Measurements from ENCODE around the gene LST1. TPM values are rescaled to one million over a fixed set of nuclear protein-coding genes. Genes with fewer than 3 reads are reported as not detected.

LST1 gene
- total RNA-seq, 1 donor from 2014 or later: 6.5 TPM

DNA sequence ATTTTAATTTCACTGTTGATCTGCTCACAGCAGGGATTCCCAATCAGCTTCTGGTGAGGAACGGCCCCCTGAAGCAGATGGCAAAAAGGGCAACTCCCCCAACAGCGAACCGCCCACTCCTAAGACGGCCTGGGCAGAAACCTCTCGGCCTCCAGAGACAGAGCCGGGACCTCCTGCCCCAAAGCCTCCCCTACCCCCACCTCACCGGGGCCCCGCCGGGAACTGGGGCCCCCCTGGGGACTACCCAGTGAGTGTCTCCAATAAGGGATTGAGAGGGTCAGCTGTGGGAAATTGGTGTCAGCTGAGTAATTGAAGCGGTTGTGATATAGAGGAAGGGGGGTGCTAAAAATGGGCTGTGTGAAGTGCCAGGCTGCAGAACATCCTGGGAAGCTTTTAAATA lies 40.9 kb downstream of the LST1 start:
- Histone ChIP-seq H3K36me3 (peaks cover 92% of the 10 kb centered on the region), H3K4me3 (no peak overlapping the region), H3K4me1 (peaks cover 11% of the 10 kb centered on the region), H3K9me3 (replicated peaks) (no peaks in the 10 kb centered on the region), H3K27ac (replicated peaks) (no peak overlapping the region), H3K27me3 (ENCODE audit: low read depth) (no peaks in the 10 kb centered on the region)
- TF ChIP-seq, protein P1, sequence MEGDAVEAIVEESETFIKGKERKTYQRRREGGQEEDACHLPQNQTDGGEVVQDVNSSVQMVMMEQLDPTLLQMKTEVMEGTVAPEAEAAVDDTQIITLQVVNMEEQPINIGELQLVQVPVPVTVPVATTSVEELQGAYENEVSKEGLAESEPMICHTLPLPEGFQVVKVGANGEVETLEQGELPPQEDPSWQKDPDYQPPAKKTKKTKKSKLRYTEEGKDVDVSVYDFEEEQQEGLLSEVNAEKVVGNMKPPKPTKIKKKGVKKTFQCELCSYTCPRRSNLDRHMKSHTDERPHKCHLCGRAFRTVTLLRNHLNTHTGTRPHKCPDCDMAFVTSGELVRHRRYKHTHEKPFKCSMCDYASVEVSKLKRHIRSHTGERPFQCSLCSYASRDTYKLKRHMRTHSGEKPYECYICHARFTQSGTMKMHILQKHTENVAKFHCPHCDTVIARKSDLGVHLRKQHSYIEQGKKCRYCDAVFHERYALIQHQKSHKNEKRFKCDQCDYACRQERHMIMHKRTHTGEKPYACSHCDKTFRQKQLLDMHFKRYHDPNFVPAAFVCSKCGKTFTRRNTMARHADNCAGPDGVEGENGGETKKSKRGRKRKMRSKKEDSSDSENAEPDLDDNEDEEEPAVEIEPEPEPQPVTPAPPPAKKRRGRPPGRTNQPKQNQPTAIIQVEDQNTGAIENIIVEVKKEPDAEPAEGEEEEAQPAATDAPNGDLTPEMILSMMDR (IDR thresholded peaks at IDR 0.05; ENCODE audit: borderline replicate concordance): no peak
- no peak for DNase-seq
- intact Hi-C loops (cut with micrococcal nuclease): no loop called here

DNA sequence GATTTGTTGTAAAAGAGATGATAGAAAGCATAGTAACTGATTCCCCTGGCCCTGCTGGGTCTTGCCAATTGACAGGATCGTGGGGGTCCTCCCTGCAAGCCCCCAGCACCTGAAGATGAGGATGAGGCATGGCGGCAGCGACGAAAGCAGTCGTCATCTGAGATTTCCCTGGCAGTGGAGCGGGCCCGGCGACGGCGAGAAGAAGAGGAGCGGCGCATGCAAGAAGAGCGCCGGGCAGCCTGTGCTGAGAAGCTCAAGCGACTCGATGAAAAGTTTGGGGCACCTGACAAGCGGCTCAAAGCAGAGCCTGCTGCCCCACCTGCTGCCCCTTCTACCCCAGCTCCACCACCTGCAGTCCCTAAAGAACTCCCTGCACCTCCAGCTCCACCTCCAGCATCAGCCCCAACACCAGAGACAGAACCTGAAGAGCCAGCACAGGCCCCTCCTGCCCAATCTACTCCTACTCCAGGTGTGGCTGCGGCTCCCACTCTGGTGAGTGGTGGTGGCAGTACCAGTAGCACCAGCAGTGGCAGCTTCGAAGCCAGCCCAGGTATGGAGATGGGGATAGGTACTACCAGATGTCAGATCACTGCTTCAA lies 41.7 kb downstream of the LST1 start:
- Histone ChIP-seq H3K27ac (replicated peaks) (no peak overlapping the region), H3K36me3 (peaks cover 98% of the 10 kb centered on the region), H3K9me3 (replicated peaks) (no peaks in the 10 kb centered on the region), H3K27me3 (ENCODE audit: low read depth) (no peaks in the 10 kb centered on the region), H3K4me1 (peaks cover 2% of the 10 kb centered on the region), H3K4me3 (no peak overlapping the region)
- TF ChIP-seq, protein P1 (IDR thresholded peaks at IDR 0.05; ENCODE audit: borderline replicate concordance): no peak
- intact Hi-C loops (cut with micrococcal nuclease): no loop called here
- no peak for DNase-seq

DNA sequence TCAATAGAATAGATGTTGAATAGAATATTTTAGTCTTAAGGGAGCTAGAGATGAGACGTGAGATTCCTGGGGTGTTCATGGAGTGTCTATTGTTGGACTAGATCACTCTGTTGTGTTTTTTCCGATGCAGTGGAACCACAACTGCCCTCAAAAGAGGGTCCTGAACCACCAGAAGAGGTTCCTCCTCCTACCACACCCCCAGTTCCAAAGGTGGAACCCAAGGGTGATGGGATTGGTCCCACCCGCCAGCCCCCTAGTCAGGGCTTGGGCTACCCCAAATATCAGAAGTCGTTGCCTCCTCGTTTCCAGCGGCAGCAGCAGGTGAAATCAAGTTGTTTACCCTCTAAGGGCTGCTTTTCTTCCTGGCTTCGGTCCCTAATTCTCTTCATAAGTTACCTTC lies 42.9 kb downstream of the LST1 start:
- DNase-seq: no peak
- no peak overlapping the region for H3K27ac ChIP-seq (replicated peaks)
- no peaks in the 10 kb centered on the region for H3K27me3 ChIP-seq (ENCODE audit: low read depth)
- TF ChIP-seq, protein P1 (IDR thresholded peaks at IDR 0.05; ENCODE audit: borderline replicate concordance): no peak
- intact Hi-C loops (cut with micrococcal nuclease): no loop called here
- H3K4me1 ChIP-seq: no peaks in the 10 kb centered on the region
- H3K4me3 ChIP-seq: no peak overlapping the region
- no peaks in the 10 kb centered on the region for H3K9me3 ChIP-seq (replicated peaks)
- H3K36me3 ChIP-seq: peaks cover 100% of the 10 kb centered on the region

DNA sequence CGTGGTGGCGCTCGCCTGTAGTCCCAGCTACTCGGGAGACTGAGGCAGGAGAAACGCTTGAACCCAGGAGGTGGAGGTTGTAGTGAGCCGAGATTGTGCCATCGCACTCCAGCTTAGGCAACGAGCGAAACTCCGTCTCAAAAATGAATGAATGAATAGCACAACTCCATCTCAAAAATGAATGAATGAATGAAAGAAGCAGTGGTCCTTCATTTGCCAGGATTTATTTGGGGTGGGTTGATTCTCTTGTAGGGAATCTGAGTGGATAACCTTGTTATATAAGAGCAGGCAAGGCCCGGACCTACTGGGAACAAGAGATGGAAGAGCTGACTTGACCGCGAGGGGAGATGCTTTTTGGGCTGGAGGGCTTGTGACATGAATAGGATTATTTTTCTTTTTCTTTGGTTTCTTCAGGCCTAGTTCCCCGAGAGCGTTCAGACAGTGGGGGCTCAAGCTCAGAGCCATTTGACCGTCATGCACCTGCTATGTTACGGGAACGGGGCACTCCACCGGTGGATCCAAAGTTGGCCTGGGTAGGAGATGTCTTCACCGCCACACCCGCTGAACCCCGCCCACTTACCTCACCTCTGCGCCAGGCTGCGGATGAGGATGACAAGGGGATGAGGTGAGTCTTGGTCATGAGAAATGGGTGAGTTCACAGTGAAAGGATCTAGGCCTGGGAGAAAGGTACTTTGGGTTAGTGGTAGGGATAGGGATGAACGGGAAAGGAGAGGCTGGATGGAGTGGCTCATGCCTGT lies 44.3 kb downstream of the LST1 start:
- DNase-seq: no peak
- intact Hi-C loops (cut with micrococcal nuclease): no loop called here
- Histone ChIP-seq H3K27me3 (ENCODE audit: low read depth) (no peaks in the 10 kb centered on the region), H3K27ac (replicated peaks) (no peak overlapping the region), H3K4me1 (no peaks in the 10 kb centered on the region), H3K36me3 (peaks cover 100% of the 10 kb centered on the region), H3K9me3 (replicated peaks) (no peaks in the 10 kb centered on the region), H3K4me3 (no peak overlapping the region)
- TF ChIP-seq, protein P1 (IDR thresholded peaks at IDR 0.05; ENCODE audit: borderline replicate concordance): no peak

DNA sequence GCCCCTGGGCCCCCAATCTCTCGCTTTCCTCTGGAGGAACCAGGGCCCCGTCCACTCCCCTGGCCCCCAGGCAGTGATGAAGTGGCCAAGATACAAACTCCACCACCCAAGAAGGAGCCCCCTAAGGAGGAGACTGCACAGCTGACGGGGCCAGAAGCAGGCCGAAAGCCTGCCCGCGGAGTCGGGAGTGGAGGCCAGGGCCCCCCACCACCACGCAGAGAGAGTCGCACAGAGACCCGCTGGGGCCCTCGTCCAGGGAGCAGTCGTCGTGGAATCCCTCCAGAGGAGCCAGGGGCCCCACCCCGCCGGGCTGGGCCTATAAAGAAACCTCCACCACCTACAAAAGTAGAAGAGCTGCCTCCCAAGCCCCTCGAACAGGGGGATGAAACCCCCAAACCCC lies 45.1 kb downstream of the LST1 start:
- H3K27ac ChIP-seq (replicated peaks): no peak overlapping the region
- H3K4me3 ChIP-seq: no peak overlapping the region
- no peaks in the 10 kb centered on the region for H3K4me1 ChIP-seq
- H3K27me3 ChIP-seq (ENCODE audit: low read depth): no peaks in the 10 kb centered on the region
- intact Hi-C loops (cut with micrococcal nuclease): no loop called here
- no peak for DNase-seq
- TF ChIP-seq, protein P1 (IDR thresholded peaks at IDR 0.05; ENCODE audit: borderline replicate concordance): no peak
- H3K9me3 ChIP-seq (replicated peaks): no peaks in the 10 kb centered on the region
- peaks cover 100% of the 10 kb centered on the region for H3K36me3 ChIP-seq
